ENCODE measurements around the gene TNNT2.

Gene TNNT2

DNA sequence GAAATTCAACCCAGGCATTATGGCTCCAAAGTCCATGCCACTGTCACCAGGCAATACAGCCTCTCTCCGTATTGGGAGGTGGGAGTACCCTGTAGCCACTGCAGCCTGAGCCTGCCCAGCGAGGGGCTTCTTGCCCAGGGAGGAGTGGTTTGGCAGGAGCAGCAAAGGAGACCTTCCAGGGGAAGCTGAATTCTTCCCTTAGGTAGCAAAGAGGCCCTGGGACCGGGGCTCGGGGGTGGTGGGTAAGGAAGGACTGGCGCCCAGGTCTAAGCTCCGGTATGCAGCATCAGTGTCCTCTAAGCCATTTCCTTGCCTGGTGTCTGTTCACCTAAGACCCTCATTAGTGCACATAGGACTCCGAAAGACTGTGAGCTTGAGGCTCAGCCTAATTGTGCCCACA is 17.0 kb downstream of the TNNT2 start:
- no peak for DNase-seq (ENCODE audit: low read depth, low spot score)
- no peak overlapping the region for H3K4me3 ChIP-seq (ENCODE audit: low read length)

DNA sequence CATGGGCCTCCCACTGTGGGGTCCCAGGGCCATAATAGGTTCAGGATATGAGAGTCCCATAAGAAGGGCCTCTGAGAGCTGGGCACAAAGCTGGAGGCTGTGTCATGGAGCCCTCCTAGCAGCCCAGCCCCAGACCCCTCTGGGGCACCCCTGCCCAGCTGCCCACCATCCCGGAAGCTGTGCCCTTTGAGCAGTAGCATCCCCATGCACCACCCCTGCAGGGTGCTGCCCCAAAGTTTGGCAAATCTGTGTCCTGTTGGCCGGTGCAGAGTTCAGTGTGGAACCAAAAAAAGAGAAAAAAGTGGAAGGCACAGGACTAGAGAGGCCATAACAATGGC is 17.6 kb downstream of the TNNT2 start:
- DNase-seq (ENCODE audit: low read depth, low spot score): no peak
- H3K4me3 ChIP-seq (ENCODE audit: low read length): no peak overlapping the region

DNA sequence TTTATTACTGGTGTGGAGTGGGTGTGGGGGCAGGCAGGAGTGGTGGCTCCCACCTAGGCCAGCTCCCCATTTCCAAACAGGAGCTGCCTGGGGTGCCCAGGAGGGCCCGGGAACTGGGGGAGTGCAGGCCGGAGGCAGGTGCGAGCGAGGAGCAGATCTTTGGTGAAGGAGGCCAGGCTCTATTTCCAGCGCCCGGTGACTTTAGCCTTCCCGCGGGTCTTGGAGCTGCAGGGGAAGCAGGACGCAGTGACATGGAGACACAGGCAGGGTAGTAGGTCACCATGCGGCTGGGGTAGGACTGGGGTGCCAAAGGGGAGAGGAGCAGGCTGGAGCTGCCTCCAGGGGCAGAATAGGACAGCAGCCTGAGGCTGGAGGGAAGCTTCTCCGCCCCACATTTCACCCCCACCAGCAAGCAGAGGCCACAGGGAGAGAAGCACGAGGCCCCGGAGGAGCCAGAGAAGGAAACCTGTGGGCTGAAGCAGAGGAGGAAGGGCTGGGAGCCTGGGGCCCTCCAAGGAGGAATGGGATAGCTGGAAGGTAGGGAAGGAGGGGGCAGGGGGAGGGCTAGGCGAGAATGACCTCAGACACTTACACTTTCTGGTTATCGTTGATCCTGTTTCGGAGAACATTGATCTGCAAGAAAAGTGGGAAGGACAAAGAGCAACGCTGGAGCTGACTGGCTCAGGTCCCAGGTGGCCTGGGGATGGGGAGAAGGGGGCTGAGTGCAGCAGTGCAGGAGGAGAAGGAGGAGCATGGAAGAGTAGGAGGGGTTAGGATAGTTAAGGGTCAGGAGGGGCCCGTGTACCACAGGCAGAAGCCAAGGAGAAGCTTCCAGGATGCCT is 18.2 kb downstream of the TNNT2 start:
- no peak overlapping the region for H3K4me3 ChIP-seq (ENCODE audit: low read length)
- no peak for DNase-seq (ENCODE audit: low read depth, low spot score)

DNA sequence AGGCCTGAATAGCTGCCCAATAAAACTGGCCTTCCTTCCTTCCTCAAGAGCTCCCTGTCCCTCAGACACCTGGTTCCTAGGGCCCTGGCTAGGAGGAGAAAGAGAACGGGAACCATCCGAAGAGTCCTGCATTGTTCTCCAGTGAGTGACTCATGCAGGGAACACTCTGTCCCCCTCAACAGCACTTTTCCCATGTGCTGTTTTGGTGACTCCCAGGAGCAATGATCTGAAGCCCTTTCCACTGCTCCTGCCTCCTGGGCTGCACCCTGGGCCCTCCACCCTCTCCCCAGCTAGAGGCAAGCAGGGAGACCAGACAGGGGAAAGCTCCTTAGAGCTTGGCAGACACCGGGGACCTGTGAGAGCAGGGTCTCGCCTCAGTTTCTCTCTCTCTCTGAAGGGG is 18.9 kb downstream of the TNNT2 start:
- H3K4me3 ChIP-seq (ENCODE audit: low read length): no peak overlapping the region
- DNase-seq (ENCODE audit: low read depth, low spot score): no peak

DNA sequence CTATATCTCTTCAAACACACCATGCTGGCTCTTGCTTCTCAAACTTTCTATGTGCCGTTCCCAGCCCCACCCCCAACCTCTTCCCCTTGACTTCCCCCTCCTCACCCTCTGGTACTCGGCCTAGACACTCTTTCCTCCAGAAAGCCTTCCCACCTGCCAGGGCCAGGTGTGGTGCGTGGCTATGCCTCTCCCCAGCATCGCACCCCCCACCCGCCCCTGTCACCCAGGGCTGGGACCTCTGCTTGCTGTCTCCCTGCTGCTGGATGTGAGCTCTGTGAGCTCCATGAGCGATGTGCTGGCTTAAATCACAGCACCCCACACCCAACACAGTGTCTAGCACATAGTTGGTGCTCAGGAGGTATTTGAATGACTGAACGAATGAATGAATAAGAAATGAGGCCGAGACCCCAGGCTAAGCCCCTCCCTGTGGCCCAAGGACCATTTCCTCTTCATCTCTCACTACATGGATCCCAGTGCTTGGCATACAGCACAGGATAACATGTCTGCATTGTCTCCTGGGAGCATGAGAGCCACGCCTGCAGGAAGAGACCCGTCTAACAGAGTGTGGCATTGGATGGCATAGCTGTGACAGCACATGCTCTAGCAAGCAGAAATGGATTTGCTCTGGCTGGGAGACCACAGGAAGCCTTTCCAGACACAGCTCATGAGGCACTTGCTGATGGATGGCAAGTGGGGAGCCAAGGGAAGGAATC is 19.7 kb downstream of the TNNT2 start:
- no peak overlapping the region for H3K4me3 ChIP-seq (ENCODE audit: low read length)
- no peak for DNase-seq (ENCODE audit: low read depth, low spot score)

DNA sequence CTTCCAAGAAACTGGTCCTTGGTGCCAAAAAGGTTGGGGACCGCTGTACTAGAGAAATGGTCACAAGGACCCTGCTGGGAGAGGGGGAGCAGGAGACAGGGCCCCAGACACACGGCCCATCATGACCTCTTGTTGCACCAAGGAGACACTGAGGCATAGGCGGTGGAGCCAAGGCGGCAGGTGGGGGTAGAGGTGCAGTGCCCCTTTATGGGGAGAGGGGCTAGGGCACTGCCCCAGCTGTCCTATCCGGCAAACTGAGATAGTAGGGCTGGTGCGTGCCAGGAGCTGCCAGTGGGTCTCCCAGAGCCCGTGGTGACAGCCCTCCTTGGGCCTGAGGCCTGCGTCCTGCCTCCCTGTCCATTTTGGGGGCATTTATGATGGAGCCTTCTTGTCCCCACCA is 20.3 kb downstream of the TNNT2 start:
- DNase-seq (ENCODE audit: low read depth, low spot score): no peak
- H3K4me3 ChIP-seq (ENCODE audit: low read length): no peak overlapping the region

DNA sequence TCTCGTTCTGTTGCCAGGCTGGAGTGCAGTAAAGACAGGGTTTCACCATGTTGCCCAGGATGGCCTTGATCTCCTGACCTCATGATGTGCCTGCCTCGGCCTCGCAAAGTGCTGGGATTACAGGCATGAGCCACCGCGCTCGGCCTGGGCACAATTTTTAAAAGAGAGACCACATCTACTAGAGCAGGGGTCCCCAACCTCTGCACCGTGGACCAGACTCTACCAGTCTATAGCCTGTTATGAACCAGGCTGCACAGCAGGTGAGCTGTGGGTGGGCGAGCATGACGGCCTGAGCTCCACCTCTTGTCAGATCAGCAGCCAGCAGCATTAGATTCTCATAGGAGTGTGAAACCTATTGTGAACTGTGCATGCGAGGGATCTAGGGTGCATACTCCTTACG is 20.8 kb downstream of the TNNT2 start:
- H3K4me3 ChIP-seq (ENCODE audit: low read length): no peak overlapping the region
- no peak for DNase-seq (ENCODE audit: low read depth, low spot score)

DNA sequence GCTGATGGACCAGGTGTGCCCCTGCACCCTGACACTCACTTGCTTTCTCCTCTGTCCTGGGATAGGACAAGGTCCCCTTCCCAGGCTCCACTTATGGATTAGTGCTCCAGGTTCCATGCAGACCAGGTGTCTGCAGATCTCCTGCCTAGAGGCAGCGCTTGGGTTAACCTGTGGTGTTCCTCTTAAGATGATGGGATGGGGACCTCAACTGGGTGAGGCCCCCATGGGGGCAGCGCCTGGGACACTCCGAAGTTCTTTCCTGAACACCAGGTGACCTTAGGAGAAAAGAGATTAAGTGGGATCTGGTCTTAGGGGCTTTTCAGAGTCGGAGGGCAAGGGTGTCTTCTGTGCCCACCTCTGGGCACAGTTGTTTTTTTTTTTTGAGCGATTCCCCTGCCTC is 21.2 kb downstream of the TNNT2 start:
- no peak for DNase-seq (ENCODE audit: low read depth, low spot score)
- no peak overlapping the region for H3K4me3 ChIP-seq (ENCODE audit: low read length)

DNA sequence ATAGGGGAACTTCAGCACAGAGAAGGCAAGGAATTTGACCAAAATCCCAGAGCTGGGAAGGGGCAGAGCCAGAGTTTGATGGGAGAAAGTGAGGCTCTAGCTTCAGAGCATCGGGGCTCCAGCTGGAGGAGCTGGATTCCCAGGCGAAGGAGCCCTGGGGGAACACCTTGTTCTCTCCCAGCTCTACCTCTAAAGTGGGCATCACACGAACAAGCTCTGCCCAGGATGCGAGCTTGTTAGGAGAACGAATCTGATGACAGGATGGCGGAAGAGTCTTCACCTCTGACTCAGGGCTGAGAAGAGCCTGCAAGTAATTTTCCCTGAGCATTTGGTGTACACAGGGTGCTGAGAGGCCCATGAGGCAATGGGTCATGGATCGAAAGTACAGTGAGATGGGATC is 22.0 kb downstream of the TNNT2 start:
- DNase-seq (ENCODE audit: low read depth, low spot score): no peak
- no peak overlapping the region for H3K4me3 ChIP-seq (ENCODE audit: low read length)

DNA sequence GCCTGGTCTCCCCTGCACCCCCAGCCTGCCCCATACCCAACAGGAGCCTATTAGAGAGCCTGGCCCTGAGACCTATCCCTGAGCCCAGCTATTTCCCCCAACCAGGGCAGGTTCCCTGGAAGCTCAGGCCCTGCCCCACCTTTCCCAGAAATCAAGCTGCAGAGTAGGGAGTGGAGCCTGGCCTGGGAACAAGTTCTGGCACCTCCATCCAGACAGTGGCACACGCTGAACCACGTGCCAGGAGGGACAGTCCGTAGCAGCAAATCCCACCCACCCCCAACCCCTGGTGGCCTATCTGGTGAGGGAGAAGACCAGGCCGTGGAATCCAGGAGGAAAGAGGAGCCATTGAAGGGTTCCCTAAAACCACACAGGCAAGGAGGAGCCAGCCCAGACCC is 22.6 kb downstream of the TNNT2 start:
- DNase-seq (ENCODE audit: low read depth, low spot score): no peak

DNA sequence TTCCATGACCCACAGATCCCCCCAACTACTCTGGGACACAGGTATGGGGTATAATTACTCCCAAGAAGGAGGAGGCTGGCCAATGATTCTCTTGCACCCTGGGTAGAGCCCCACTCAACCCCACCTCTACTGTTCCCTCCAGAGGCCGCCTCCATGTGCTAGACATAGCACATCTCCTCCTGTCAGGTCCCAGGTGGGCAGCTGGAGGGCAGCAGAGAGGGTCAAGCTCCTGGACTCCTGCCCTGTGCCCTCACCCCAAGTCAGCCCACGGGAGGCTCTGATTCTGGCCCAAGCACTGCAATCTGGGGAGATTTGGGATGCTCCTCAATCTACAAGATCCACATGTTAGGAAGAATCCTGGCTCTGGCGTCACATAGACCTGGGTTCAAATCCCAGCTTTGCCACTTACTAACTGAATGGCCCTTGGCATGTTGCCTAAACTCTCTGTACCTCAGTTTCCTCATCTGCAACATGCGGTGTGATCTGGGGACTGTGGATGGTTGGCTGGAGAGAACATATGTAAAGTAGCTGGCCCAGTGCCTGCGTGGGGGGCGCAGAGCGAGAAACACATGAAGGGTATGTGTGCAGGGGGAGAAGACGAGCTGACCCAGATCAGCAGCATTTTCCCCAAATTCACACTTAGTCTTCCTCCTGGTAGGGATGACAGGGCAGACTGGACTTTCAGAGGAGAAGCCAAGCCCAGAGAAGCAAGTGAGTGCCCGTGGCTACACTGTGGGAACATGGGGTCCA is 23.2 kb downstream of the TNNT2 start:
- no peak for DNase-seq (ENCODE audit: low read depth, low spot score)
- no peak overlapping the region for H3K4me3 ChIP-seq (ENCODE audit: low read length)

More for the DNA sequence above, 22.6 kb downstream of the TNNT2 start:
- H3K4me3 ChIP-seq (ENCODE audit: low read length): no peak overlapping the region

DNA sequence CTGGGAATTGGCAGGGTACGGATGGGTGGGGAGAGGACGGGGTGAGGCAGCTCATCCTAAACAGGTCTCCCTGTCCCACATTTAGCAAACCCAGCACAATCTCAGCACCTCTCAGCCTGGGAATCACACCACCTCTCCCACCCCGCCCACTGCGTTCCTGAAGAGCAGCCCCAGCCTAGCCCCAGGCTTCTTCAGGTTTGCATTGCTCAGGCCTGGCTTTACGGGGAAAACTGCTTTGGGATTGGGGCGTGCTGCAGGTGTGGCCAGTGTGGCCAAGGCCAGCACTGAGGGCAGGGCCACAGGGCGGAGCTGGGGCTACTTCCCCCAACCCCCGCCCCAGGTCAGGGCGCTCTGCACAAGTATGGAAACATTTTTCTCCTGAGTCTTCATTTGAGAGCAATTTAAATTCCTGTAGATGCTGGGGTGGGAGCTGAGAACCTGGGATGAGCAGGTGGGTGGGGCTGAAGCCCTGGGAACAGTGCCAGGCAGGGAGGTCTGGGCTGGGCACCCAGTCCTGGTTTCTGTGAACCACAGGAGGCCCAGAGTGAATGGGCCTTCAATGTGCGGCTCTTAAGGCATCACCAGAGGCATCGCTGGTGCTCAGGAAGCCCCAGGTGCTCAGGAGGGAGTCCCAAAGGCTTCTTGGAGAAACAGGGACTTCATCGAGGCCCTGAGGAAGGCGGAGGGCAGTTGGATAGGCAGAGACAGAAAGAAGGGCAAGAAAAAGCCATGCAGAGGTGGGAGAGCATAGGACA is 24.1 kb downstream of the TNNT2 start:
- no peak overlapping the region for H3K4me3 ChIP-seq (ENCODE audit: low read length)
- no peak for DNase-seq (ENCODE audit: low read depth, low spot score)

DNA sequence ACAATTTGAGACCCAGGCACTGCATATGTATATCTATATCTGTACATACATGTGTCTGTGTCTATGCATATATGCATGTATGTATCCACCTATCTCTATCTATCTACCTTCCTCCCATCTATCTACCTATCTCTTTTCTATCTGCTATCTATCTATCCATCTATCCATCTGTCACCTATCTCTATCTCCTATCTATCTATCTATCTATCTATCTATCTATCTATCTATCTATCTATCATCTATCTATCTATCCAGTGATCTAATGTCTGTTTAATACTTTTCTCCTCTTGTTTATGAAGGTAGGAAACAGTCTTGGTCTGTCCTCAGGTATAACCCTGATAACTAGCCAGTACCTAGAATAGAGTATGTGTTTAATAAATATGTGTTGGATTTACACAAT is 25.9 kb downstream of the TNNT2 start:
- no peak overlapping the region for H3K4me3 ChIP-seq (ENCODE audit: low read length)
- DNase-seq (ENCODE audit: low read depth, low spot score): no peak

DNA sequence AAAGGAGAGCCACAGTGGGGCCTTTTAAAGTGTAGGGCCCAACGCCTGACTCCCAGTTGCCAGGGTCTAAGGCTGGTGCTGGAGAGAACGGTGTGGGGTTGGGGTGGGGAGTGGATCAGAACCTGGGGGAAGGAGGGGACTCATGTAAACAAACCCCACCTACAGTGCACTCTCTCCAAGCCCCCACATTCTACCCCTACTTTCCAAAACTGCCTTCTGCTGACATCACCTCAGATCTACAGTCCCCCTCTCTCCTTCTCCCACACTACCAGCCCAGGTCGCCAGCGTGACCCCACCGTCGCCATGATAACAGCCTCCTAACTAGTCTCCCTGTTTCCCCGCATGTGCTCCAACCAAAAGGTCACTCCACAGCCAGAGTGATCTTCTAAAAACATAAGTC is 26.6 kb downstream of the TNNT2 start:
- no peak for DNase-seq (ENCODE audit: low read depth, low spot score)
- no peak overlapping the region for H3K4me3 ChIP-seq (ENCODE audit: low read length)

DNA sequence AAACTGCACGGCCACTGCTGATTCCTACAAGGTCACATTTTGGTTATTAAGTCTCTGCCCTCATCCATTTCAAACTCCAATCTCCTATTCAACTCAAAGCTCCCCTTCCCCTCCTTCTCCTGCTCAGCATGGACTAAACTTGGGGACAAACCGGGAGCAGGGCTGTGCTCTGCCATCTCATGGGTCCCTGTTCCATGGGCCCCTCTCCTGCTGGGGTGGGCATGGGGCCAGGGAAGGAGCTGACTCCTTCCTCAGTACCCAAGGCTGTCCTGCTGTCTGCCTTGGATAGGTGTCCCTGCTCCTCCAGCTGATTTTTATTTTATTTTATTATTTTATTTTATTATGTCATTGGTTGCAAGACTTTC is 27.1 kb downstream of the TNNT2 start:
- no peak overlapping the region for H3K4me3 ChIP-seq (ENCODE audit: low read length)
- DNase-seq (ENCODE audit: low read depth, low spot score): no peak

DNA sequence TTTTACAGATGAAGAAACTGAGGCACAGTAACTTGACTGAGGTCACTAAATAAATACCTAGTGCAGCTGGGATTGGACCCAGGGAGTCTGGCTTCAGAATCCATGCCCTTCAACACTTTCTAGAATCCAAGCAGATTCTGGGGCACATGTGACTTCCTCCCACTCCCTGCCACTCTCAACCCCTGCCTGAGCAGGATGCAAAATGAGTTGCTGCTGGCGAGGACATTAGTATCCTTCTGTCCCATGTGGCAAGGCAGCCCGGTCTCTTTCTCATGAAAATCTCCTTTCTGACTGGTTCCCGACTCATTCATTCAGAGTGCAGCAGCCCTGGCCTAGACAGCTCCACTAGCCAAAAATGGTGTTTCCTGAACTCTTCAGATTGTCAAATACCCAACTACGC is 28.4 kb downstream of the TNNT2 start:
- DNase-seq (ENCODE audit: low read depth, low spot score): no peak
- no peak overlapping the region for H3K4me3 ChIP-seq (ENCODE audit: low read length)

DNA sequence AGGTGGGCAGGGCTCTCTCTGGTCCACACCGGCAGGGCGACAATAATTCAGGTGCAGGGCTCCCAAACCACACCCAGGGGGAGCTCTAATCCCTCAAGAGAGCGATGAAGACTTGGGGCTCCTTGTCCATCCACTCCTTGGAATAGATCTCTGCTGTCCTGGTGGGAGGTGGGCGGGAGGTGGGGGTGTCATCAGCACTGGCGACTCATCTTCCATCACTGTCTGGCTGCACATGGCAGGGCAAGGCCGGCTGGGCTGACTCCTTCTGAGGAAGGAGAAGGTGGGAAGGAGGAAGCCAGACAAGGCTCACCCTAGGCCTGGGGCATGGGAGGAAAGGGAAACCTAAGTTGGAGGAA is 29.3 kb downstream of the TNNT2 start:
- H3K4me3 ChIP-seq (ENCODE audit: low read length): no peak overlapping the region
- DNase-seq (ENCODE audit: low read depth, low spot score): peak; percentile 32

DNA sequence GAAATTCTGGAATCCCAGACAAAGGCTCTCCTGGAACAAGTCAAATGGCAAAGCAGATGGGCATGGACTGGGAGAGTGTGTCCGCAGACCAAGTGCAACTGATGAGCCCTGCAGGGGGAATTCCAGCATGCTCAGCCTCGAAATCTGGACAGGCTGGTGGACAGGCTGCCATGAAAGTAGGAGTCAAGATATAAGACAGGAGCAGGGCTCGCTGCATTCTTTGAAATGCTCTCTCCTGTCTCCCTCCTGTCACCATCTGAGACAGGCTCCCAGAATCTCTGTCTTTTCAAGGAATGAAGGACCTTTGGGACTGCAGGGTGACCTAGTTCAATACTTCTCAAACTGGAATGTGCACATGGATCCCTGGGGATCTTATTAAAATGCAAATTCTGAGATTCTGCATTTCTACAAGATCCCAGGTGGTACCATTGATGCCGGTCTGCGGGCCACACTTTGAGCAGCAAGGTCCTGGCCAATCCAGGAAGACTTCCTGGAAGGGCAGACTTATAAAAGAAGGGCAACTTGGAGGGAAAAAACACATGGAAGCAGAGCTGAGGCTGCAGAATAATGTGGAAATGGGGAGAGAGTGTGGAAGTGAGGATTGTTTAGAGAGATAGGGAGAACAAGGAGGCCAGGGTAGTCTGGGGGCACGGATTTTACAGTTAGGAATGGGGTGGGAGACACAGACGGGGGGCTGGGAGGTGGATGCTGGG is 29.8 kb downstream of the TNNT2 start:
- no peak overlapping the region for H3K4me3 ChIP-seq (ENCODE audit: low read length)
- no peak for DNase-seq (ENCODE audit: low read depth, low spot score)

DNA sequence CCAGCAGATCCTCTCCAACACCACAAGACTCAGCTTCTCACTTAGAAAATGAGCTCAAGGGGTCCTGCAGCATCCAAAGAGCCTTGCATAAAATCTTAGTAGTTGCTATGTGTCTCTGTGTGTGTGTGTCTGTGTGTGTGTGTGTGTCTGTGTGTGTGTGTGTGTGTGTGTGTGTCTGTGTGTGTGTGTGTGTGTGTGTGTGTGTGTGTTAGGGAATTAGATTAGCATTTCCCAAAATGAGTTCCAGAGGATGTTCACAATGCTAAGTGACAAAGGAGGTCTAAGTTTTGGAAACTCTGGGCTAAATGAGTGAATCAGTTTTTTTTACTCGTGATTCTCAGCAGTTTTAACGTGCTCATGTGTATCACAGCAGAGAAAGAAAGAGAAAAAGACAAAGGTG is 30.5 kb downstream of the TNNT2 start:
- H3K4me3 ChIP-seq (ENCODE audit: low read length): no peak overlapping the region
- no peak for DNase-seq (ENCODE audit: low read depth, low spot score)

Measured in Jurkat, Clone E6-1 (cell line).